HG03571 (cell line): ENCODE results near the gene HCRT.
"Not testable (repeated sequence)": the region's sequence is repeated elsewhere in the genome, so short reads cannot be mapped to it uniquely, and the experiment has no call there.

Source experiments
- ATAC-seq: cut with Tn5 transposase; IDR thresholded peaks from one replicate; pipeline ENCODE4 v1.9.1; 2021; ENCODE audit not compliant: unreplicated experiment

Gene HCRT

GRCh38 chr17:42141382-42141781 is 43.9 kb downstream of the HCRT start:
- ATAC-seq, result no peak

GRCh38 chr17:42140690-42141089 is 44.6 kb downstream of the HCRT start:
- ATAC-seq, result not testable (repeated sequence)

GRCh38 chr17:42138749-42139492 is 46.3 kb downstream of the HCRT start:
- no peak for ATAC-seq

GRCh38 chr17:42136654-42137051 is 48.6 kb downstream of the HCRT start:
- no peak for ATAC-seq

GRCh38 chr17:42135664-42136653 is 49.3 kb downstream of the HCRT start:
- no peak for ATAC-seq

- ATAC-seq, result no peak
These were observed 50.1 kb downstream of the HCRT start for GRCh38 chr17:42135151-42135550.
